Measurements from ENCODE around the gene FAM237B. TPM values are rescaled to one million over a fixed set of nuclear protein-coding genes. Genes with fewer than 3 reads are reported as not detected.
A peak's percentile ranks its signal among the peaks of the same experiment; 100 is the strongest.

Gene FAM237B
- total RNA-seq, 1 donor from 2014 or later = under 0.01 TPM

GRCh38 chr7:90298145-90299038 is 22.7 kb downstream of the FAM237B start:
- FAIRE-seq (no peak), DNase-seq (ENCODE audit: low spot score in 2 of 2) (peak in 1 of 2 donors; percentile 22)

- no peak for FAIRE-seq
- DNase-seq (ENCODE audit: low spot score in 2 of 2) = no peak
Measured at GRCh38 chr7:90290244-90291113, 30.6 kb downstream of the FAM237B start.

- DNase-seq (ENCODE audit: low spot score in 2 of 2) (no peak), FAIRE-seq (no peak)
Measured at GRCh38 chr7:90288154-90288553, 33.0 kb downstream of the FAM237B start.

GRCh38 chr7:90276033-90276728 is 44.9 kb downstream of the FAM237B start:
- no peak for FAIRE-seq
- no peak for DNase-seq (ENCODE audit: low spot score in 2 of 2)

GRCh38 chr7:90274161-90274560 is 46.9 kb downstream of the FAM237B start:
- DNase-seq (ENCODE audit: low spot score in 2 of 2) (no peak), FAIRE-seq (no peak)

GRCh38 chr7:90272242-90272641 is 48.9 kb downstream of the FAM237B start:
- DNase-seq (ENCODE audit: low spot score in 2 of 2) (no peak), FAIRE-seq (no peak)

- no peak for DNase-seq (ENCODE audit: low spot score in 2 of 2)
- FAIRE-seq = no peak
Measured at GRCh38 chr7:90271753-90272152, 49.4 kb downstream of the FAM237B start.

GRCh38 chr7:90270431-90271178 is 50.5 kb downstream of the FAM237B start:
- no peak for FAIRE-seq
- no peak for DNase-seq (ENCODE audit: low spot score in 2 of 2)

- no peak for DNase-seq (ENCODE audit: low spot score in 2 of 2)
- FAIRE-seq = no peak
Measured at GRCh38 chr7:90269163-90269562, 51.9 kb downstream of the FAM237B start.

- FAIRE-seq = no peak
- DNase-seq (ENCODE audit: low spot score in 2 of 2) = no peak
Measured at GRCh38 chr7:90267263-90267858, 53.7 kb downstream of the FAM237B start.

- DNase-seq (ENCODE audit: low spot score in 2 of 2) = no peak
Measured at GRCh38 chr7:90266808-90267207, 54.3 kb downstream of the FAM237B start.

More at GRCh38 chr7:90266808-90267207, 54.3 kb downstream of the FAM237B start:
- FAIRE-seq = no peak

Other genes with a start within 250 kb of the FAM237B start
- 0.82 TPM for gene STEAP1, start 166.8 kb downstream of the FAM237B start, total RNA-seq
- gene STEAP2, start 109.6 kb downstream of the FAM237B start, total RNA-seq = 2.4 TPM
- gene CFAP69, start 76.1 kb downstream of the FAM237B start, total RNA-seq = 3.3 TPM
- 24.1 TPM for gene GTPBP10, start 25.4 kb upstream of the FAM237B start, total RNA-seq
- gene CLDN12, start 82.2 kb upstream of the FAM237B start, total RNA-seq = 45.2 TPM
- gene PTTG1IP2, start 148.3 kb upstream of the FAM237B start, total RNA-seq = not detected